Neural crest cell (in vitro differentiated cells): ENCODE measurements around the gene CYTH1. TPM values are rescaled to one million over a fixed set of nuclear protein-coding genes. Genes with fewer than 3 reads are reported as not detected.

ENCODE experiments used
- DNase-seq: peaks from one replicate; pipeline ENCODE4 v3.0.0; 2021; ENCODE audit warnings: low read depth, mixed read lengths, low spot score
- H3K27ac Mint-ChIP-seq: one replicate; pipeline ENCODE4 v1.8.0; 2021; ENCODE audit warnings: mild to moderate bottlenecking, mixed read lengths; ENCODE audit not compliant: unreplicated experiment
- H3K27me3 Mint-ChIP-seq: 2 replicates; pipeline ENCODE4 v1.8.0; 2021; ENCODE audit warnings: low read depth, mild to moderate bottlenecking, mixed read lengths
- H3K36me3 Mint-ChIP-seq: 2 replicates; pipeline ENCODE4 v1.8.0; 2021; ENCODE audit warnings: low read depth, mild to moderate bottlenecking, mixed read lengths
- H3K4me1 Mint-ChIP-seq: 2 replicates; pipeline ENCODE4 v1.8.0; 2021; ENCODE audit warnings: mixed read lengths
- H3K4me3 Mint-ChIP-seq: one replicate; pipeline ENCODE4 v1.8.0; 2021; ENCODE audit warnings: mild to moderate bottlenecking, mixed read lengths
- H3K9me3 Mint-ChIP-seq: 2 replicates; pipeline ENCODE4 v1.8.0; 2021; ENCODE audit warnings: mixed read lengths
- total RNA-seq: library from RNA; stranded (reverse); gene quantifications from 2 replicates; pipeline ENCODE4 v1.2.1, GENCODE V29; 2021
- TF ChIP-seq, protein P1 (sequence below): fragments of 200-600 bp; sonication (generic); conservative IDR thresholded peaks from 2 replicates; pipeline ENCODE4 v1.5.0; 2021; ENCODE audit warnings: antibody characterized with exemption, mild to moderate bottlenecking

The CYTH1 gene
- total RNA-seq, 1 donor from 2014 or later = 26.8 TPM

DNA sequence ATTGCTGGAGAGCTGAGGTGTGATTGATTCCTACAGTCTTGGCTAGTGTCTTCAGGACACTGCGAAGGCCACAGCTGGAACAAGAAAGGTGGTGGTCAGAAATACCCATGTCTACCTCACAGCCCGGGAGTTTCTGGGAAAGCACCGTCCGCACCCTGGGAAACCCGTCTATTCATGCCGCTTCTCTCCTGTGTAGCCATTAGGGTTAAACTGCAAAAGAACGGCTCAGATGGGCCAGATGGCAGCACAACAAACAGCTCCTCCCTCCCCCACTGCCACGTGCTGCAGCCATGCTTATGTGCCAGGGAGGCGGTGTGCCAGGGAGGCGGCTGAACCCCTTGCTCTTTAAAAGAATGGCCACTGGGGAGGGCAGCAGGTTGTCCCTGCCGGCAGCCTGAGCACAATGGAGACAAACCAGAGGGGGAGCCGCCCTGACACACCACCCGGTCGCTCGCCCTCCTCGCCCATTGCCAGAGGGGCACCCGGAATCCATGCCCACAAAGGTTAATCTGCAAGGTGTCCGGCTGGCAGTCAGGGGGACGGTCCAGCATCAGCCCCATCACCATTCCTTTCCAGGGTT, 65.2 kb downstream of the CYTH1 start:
- H3K4me1 Mint-ChIP-seq = peaks cover 35% of the 10 kb centered on the region
- H3K36me3 Mint-ChIP-seq = no peaks in the 10 kb centered on the region
- peak overlapping the region; percentile 86 for H3K27ac Mint-ChIP-seq
- TF ChIP-seq, protein P1, sequence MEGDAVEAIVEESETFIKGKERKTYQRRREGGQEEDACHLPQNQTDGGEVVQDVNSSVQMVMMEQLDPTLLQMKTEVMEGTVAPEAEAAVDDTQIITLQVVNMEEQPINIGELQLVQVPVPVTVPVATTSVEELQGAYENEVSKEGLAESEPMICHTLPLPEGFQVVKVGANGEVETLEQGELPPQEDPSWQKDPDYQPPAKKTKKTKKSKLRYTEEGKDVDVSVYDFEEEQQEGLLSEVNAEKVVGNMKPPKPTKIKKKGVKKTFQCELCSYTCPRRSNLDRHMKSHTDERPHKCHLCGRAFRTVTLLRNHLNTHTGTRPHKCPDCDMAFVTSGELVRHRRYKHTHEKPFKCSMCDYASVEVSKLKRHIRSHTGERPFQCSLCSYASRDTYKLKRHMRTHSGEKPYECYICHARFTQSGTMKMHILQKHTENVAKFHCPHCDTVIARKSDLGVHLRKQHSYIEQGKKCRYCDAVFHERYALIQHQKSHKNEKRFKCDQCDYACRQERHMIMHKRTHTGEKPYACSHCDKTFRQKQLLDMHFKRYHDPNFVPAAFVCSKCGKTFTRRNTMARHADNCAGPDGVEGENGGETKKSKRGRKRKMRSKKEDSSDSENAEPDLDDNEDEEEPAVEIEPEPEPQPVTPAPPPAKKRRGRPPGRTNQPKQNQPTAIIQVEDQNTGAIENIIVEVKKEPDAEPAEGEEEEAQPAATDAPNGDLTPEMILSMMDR = no peak
- no peaks in the 10 kb centered on the region for H3K27me3 Mint-ChIP-seq
- peak overlapping the region; percentile 86 for H3K4me3 Mint-ChIP-seq
- DNase-seq = peak; percentile 8
- H3K9me3 Mint-ChIP-seq = no peaks in the 10 kb centered on the region

DNA sequence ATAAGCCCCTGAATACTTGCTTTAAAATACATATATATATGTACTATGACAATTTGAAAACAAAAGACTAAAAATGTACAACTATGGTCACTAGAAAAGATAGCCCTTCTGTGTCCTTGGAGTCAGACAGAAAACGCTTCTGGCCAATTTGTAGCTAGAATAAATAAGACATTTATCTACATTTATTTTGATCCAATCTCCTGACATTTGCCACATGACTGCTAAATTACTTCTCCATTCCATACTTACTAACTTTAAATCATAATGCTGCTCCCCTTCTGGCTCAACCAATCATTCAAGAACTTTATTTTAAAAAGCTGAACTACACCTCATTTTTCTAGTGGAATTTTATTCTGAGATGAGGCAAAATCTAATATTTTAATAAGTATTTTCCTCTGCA, 65.8 kb downstream of the CYTH1 start:
- Mint-ChIP-seq H3K4me3 (no peak overlapping the region), H3K36me3 (no peaks in the 10 kb centered on the region), H3K27ac (no peak overlapping the region), H3K27me3 (no peaks in the 10 kb centered on the region), H3K9me3 (no peaks in the 10 kb centered on the region), H3K4me1 (peaks cover 35% of the 10 kb centered on the region)
- DNase-seq = no peak
- TF ChIP-seq, protein P1 = no peak

DNA sequence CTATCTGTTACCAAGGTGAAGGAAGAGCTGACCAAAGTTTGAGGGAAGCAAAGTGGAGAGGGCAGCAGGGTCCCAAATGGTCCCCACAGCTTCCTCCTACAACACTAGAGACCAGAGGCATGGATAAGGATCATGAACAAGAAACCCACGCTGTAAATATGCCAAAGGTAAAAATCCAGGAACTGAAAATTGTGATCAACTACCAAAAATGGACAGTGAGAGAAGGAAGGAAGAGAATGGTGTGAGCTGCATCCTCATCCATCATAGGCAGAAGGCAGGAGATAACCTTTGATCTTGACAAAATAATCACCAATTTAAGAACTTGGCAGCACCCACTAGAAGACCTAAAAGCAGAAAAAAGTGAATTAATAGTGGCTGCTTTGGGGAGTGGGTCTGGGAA, 66.2 kb downstream of the CYTH1 start:
- peaks cover 35% of the 10 kb centered on the region for H3K4me1 Mint-ChIP-seq
- no peak overlapping the region for H3K27ac Mint-ChIP-seq
- TF ChIP-seq, protein P1 = no peak
- H3K27me3 Mint-ChIP-seq = no peaks in the 10 kb centered on the region
- H3K4me3 Mint-ChIP-seq = no peak overlapping the region
- no peaks in the 10 kb centered on the region for H3K9me3 Mint-ChIP-seq
- DNase-seq = no peak
- H3K36me3 Mint-ChIP-seq = no peaks in the 10 kb centered on the region

DNA sequence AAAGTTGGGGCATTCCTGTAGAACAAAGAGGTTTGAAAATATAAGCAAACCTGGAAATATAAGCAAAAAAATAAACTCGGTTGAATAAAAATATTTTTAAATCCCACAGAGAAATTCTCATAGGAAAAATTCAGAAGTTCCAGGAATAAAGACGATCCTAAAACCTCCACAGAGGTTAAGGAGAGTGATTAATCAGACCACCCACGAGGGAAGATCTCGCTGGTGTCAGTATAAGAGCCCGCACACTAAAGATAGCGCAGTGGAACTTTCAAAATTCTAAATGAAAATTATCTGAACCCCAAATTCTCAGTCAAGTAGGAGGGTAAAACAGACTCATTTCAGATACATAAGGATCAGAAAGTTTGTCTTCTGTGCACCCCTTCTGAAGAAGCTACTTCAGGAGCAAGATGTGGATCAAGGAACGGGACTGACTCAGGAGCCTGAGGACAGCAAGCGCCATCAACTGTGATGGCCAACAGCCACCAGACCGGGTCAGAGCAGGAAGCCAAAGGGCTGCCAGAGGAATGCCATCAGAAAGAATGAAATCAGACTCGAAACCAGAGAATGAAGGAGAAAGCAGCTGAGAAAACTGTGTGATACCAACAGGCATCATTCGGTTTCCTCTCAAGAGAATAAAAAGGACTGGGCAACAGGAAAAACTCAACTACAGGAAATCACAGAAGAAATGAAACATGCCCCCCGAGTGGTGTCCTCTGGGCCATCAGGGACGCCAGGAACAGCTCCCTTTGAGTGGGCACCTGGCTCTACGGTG, 66.9 kb downstream of the CYTH1 start:
- no peaks in the 10 kb centered on the region for H3K27me3 Mint-ChIP-seq
- TF ChIP-seq, protein P1 = no peak
- no peaks in the 10 kb centered on the region for H3K9me3 Mint-ChIP-seq
- no peak for DNase-seq
- H3K4me1 Mint-ChIP-seq = peaks cover 35% of the 10 kb centered on the region
- no peaks in the 10 kb centered on the region for H3K36me3 Mint-ChIP-seq
- no peak overlapping the region for H3K4me3 Mint-ChIP-seq
- H3K27ac Mint-ChIP-seq = no peak overlapping the region

DNA sequence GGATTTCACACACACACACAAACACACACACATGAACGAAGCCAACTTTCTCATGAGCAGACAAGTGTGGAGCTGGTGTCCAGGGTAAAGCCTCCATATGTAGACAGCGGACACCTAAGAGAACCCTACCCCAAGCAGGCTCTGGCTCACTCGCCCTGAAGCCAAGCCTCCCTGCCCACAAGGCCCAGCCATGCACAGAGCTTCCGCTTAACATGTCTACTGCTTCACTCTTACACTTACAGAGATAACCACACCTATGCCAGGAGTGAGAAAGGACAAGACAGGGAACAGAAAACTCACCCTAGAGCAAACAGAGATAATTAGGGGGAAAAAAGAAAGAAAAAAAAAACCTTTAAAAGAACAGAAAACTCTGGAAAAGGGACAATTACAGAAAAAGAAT, 67.5 kb downstream of the CYTH1 start:
- H3K9me3 Mint-ChIP-seq = no peaks in the 10 kb centered on the region
- H3K27me3 Mint-ChIP-seq = no peaks in the 10 kb centered on the region
- peaks cover 35% of the 10 kb centered on the region for H3K4me1 Mint-ChIP-seq
- peak overlapping the region; percentile 56 for H3K4me3 Mint-ChIP-seq
- no peaks in the 10 kb centered on the region for H3K36me3 Mint-ChIP-seq
- TF ChIP-seq, protein P1 = no peak
- H3K27ac Mint-ChIP-seq = no peak overlapping the region
- no peak for DNase-seq
